ENCODE data around the gene CAMTA1. TPM values are rescaled to one million over a fixed set of nuclear protein-coding genes. Genes with fewer than 3 reads are reported as not detected.

Gene CAMTA1
- total and polyA plus RNA-seq, 2 donors: 53.3 to 115 TPM

DNA sequence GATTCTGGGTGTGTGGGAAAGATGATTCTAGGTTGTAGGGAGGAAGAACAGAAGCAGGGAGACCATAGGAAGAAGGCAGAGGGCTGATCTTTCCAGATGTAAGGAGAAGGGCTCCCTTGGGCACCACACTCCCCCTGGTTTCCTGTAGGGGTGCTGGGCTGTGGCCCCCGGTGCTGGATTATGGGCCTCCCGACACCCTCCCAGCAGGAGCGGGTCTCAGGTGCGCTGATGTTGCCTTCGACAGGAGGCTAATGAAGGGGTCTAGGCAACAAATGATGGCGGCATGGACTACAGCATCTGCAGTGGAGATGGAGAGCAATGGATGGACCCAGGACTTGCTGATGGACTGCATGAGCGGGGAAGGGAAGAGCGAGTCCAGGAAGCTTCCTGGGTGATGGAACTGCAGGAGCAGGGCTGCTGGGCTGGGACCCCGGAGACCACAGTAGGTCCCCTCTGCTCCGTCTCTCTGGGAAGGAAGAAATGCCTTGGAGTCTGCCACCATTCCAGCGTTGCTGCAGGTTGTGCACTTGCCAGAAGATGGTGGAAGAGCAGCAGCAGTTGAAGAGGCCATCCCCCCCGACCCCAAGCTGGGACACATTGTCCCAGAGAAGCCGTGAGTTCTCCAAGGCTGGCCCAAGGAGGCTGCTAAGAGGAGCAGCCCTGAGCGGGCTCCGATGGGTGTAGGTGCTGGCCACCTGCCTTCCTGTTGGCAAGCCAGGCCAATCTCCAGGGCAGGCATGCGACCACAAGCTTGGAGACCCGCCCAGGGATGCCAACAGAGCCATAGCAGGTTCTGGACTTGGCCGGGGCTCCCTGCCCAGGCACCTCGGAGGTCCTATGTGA lies 890.4 kb downstream of the CAMTA1 start:
- WGBS: 91% methylated on average over 19 of the region's 19 CpGs
- H3K36me3 ChIP-seq (ENCODE audit: insufficient read depth): no peaks in the 10 kb centered on the region
- no peak for DNase-seq (ENCODE audit: extremely low spot score)
- no peaks in the 10 kb centered on the region for H3K4me1 ChIP-seq (ENCODE audit: insufficient read depth)
- H3K27ac ChIP-seq (ENCODE audit: low read depth): no peak overlapping the region
- H3K4me3 ChIP-seq (ENCODE audit: low read depth, low read length): no peak overlapping the region

DNA sequence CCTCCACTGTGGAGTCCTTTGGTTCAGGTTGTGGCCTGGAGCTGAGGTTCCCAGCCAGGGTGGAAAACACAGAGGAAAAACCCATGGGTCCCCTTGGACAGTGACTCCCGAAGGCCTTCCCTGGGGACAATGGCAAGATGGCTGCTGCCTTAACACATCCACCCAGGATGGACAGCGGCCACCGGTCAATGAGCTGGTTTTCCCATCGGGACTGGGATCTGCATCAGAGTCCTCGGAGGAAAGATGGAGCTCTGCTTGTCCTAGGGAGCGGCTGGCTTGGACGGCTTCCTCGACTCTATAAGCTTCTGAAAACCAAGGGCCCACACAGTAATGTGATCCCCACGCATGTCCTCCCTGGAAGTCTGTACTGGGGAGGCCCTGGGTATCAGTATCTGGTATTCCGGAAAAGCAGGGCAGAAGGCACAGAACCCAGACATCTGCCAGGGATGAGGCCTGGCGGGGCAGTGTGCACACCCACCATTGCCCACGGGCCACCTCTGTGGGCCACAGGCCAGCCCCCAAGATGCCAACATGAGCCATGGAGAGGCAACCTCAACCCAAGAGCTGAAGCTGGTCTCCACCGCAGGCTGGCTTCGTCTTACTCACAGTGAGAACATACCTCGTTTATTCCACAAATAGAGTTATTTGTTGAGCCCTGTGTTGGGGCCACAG lies 891.2 kb downstream of the CAMTA1 start:
- Histone ChIP-seq H3K4me3 (ENCODE audit: low read depth, low read length) (no peak overlapping the region), H3K36me3 (ENCODE audit: insufficient read depth) (no peaks in the 10 kb centered on the region), H3K4me1 (ENCODE audit: insufficient read depth) (no peaks in the 10 kb centered on the region), H3K27ac (ENCODE audit: low read depth) (no peak overlapping the region)
- no peak for DNase-seq (ENCODE audit: extremely low spot score)
- WGBS: 90% methylated on average over 15 of the region's 15 CpGs

DNA sequence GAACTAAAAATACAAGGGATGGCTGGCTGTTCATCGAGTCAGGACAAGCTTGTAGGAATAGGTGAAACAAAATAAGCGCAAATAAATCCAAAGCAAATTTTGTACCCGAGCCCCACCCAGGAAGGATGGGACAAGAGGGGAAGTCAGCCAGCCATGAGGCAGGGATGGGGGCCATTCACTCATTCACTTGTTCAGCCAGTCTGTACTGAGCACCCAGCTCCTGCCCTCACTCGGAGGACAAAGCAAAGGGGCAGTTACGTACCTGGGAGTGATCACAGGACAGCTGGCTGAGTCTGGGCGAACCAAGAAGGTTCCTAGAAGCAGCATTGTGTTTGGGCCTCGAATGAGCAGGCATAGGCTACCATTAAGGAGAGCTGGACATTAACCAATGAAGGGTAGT lies 891.9 kb downstream of the CAMTA1 start:
- WGBS: 92% methylated on average over 7 of the region's 7 CpGs
- no peak for DNase-seq (ENCODE audit: extremely low spot score)
- H3K27ac ChIP-seq (ENCODE audit: low read depth): no peak overlapping the region
- H3K4me3 ChIP-seq (ENCODE audit: low read depth, low read length): no peak overlapping the region
- H3K36me3 ChIP-seq (ENCODE audit: insufficient read depth): no peaks in the 10 kb centered on the region
- H3K4me1 ChIP-seq (ENCODE audit: insufficient read depth): no peaks in the 10 kb centered on the region

DNA sequence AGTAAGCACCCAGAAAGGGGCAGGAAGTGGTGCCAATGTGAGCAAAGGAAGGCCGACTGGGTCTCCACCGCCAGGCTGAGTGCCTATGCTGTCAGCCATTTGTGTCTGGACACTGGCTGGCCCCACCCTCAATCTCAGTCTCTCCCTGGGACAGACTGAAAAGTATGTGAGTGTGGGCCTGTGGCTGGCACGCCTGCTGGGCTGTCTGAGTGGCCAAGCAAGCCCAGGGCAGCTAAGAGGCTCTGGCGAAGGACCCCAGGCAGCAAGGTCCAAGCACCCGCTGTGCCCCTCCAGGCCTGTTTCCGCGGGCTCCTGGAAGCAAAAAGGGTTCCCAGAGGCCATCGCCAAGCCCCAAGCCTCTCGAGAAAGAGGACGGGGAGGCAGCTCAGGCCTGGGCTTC lies 892.6 kb downstream of the CAMTA1 start:
- DNase-seq (ENCODE audit: extremely low spot score): no peak
- no peaks in the 10 kb centered on the region for H3K36me3 ChIP-seq (ENCODE audit: insufficient read depth)
- H3K4me1 ChIP-seq (ENCODE audit: insufficient read depth): no peaks in the 10 kb centered on the region
- 93% methylated on average over 10 of the region's 10 CpGs for WGBS
- no peak overlapping the region for H3K27ac ChIP-seq (ENCODE audit: low read depth)
- no peak overlapping the region for H3K4me3 ChIP-seq (ENCODE audit: low read depth, low read length)

DNA sequence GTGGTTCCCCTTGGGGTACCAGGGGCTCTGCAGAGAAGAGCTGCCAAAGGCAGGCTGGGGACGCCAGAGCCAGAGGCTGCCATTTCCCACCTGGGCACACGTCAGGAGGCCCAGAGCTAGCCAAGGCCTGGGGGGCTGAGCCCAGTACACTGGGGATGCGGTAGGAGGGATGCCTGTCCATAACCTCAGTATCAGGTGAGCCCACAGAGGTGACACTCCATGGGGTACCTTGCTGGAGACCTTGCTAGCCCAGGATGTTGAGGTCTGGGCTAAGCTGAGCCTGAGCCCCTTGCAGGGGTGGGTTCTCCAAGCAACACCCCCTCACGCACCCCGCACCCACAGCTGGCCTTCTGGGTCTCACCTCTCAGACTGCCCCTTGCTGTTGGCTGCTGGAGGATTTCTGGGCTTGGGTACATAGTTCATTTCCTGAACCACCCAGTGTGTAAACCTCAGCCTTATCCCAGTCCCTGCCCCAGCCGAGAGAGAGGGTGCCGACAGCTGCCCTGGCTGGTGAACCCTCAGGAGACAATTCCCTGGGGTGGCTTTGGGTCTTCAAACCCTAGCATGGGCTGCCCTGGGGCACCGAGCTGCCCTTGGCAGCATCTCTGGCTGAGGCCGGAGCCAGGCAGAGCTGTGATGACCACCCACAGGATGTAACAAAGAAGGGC lies 893.4 kb downstream of the CAMTA1 start:
- Histone ChIP-seq H3K4me3 (ENCODE audit: low read depth, low read length) (no peak overlapping the region), H3K4me1 (ENCODE audit: insufficient read depth) (no peaks in the 10 kb centered on the region), H3K36me3 (ENCODE audit: insufficient read depth) (no peaks in the 10 kb centered on the region), H3K27ac (ENCODE audit: low read depth) (no peak overlapping the region)
- DNase-seq (ENCODE audit: extremely low spot score): no peak
- 93% methylated on average over 9 of the region's 9 CpGs for WGBS

DNA sequence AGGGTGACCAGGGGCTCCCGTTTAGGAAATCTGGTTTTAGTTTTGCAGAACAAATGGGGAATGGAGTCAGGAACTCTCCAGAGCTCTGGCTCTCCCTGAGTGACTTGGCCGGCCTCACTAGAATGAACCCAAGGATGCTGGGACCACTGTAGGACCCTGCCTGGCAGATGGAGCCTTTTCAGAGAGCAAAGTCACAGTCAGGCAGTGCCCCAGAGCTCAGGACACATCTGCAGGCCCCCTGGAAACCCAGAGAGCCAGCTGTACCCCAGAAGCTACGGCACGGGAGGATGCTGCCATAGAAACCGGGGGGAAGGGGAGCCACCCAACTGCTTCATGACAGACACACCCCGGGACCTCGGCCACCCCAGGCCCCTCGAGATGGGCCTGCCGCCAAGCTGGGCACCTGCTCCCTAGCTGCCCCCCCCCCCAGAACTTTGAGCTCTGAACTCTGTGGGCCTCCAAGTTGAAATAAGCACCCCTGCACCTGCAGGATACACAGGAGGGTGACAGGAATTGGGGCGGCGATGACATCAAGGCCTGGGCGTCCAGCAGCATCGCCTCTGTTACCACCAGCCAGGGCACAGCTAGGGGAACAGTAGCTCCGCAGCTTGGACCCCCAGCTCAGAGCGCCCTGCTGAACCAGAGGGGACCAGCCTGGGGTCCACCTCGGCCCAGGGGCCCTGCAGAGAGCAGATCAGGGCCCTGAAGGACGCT lies 894.1 kb downstream of the CAMTA1 start:
- no peaks in the 10 kb centered on the region for H3K36me3 ChIP-seq (ENCODE audit: insufficient read depth)
- no peaks in the 10 kb centered on the region for H3K4me1 ChIP-seq (ENCODE audit: insufficient read depth)
- H3K4me3 ChIP-seq (ENCODE audit: low read depth, low read length): peak overlapping the region; percentile 74
- no peak overlapping the region for H3K27ac ChIP-seq (ENCODE audit: low read depth)
- 82% methylated on average over 17 of the region's 17 CpGs for whole genome bisulfite sequencing
- DNase-seq (ENCODE audit: extremely low spot score): no peak

DNA sequence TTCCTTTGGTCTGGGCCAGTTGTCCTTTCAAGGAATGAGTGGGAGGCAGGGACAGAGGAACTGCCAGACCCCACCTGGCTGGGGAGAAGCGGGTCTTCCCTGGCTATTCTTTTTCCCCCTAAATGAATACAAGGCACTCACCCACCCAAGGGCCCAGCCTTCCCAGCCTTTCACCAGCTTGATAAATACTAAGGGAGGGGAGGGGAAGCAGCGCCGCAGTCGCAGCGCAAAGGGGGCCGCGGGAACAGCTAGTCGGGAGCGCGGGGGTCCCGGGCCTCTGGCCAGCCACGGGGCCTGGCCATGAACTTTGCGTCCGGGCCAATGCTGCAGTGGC lies 894.6 kb downstream of the CAMTA1 start:
- no peaks in the 10 kb centered on the region for H3K36me3 ChIP-seq (ENCODE audit: insufficient read depth)
- no peak overlapping the region for H3K27ac ChIP-seq (ENCODE audit: low read depth)
- DNase-seq (ENCODE audit: extremely low spot score): no peak
- H3K4me3 ChIP-seq (ENCODE audit: low read depth, low read length): peak overlapping the region; percentile 74
- no peaks in the 10 kb centered on the region for H3K4me1 ChIP-seq (ENCODE audit: insufficient read depth)
- 3% methylated on average over 14 of the region's 14 CpGs for WGBS

DNA sequence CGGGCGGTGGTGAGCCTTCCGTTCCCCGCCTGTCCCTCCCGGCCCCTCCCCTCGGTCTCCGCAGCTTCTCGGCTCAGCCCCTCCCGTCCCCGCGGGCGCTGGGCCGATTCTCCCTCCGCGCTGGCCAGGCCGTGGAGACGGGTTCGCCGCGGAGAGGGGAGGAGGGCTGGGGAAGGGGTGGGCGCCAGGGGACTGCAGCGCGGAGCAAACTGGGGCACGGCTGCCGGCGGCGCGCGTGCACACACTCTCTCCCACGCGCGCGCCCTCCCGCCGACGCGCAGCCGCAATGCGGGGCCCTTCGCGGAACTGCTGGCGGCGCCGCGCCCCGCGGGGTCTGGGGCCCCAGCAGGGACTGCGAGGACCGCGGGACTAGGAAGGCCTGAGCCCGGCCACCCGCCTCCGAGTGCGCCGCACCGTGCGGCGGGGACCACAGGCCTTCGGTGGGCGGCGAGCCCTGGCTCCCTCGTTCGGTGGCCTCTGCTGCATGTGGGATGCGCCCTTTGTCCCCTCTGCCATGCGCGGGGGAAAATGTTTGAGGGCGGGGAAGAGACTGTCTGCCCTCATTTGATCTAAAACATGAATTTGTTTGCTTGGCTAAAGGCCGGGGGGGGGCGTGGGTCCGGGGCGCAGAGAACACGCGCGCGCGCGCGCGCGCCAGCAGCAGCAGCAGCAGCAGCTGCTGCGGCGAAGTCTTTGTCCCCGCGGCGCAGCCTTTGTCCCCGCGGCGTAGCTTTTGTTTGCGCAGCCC lies 895.1 kb downstream of the CAMTA1 start:
- no peak for DNase-seq (ENCODE audit: extremely low spot score)
- H3K4me3 ChIP-seq (ENCODE audit: low read depth, low read length): peak overlapping the region; percentile 74
- no peaks in the 10 kb centered on the region for H3K36me3 ChIP-seq (ENCODE audit: insufficient read depth)
- peak overlapping the region; percentile 28 for H3K27ac ChIP-seq (ENCODE audit: low read depth)
- H3K4me1 ChIP-seq (ENCODE audit: insufficient read depth): no peaks in the 10 kb centered on the region
- under 1% methylated on average over 89 of the region's 89 CpGs for WGBS

DNA sequence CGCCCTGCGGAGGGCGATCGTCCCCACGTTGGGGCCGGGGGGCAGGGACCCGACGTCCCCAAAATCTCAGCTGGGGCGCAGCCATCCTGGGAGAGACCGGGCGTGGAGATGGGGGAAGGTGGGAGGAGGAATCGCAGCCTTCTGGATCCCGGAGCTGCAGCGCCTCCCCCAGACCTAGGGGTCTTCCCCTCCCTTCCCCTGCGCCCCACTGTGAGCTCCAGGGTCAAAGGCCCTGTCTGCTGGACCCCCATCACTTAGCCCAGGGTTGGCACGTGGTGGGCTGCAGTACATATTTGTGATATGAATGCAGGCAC lies 895.7 kb downstream of the CAMTA1 start:
- 3% methylated on average over 16 of the region's 16 CpGs for WGBS
- H3K4me1 ChIP-seq (ENCODE audit: insufficient read depth): no peaks in the 10 kb centered on the region
- H3K4me3 ChIP-seq (ENCODE audit: low read depth, low read length): peak overlapping the region; percentile 74
- no peak for DNase-seq (ENCODE audit: extremely low spot score)
- no peaks in the 10 kb centered on the region for H3K36me3 ChIP-seq (ENCODE audit: insufficient read depth)
- H3K27ac ChIP-seq (ENCODE audit: low read depth): no peak overlapping the region

DNA sequence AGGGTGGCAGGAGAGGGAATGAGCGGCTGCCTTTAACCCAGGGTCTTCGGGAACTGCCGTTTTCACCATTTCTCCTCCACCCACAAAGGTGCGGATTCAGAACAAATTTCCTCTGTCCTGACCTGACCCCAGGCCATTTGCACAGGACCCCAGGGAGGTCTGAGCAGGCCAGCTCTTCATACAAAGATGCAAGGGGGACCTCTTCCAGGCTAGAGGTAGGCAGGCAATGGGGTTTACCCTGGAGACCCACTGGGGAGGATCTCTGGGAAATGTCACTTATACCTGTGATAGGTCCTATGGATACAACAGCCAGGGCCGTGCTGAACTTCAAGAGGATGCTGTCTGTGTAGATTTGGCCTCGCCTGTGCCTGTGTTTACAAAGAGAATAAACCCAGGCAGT lies 896.1 kb downstream of the CAMTA1 start:
- Histone ChIP-seq H3K4me1 (ENCODE audit: insufficient read depth) (no peaks in the 10 kb centered on the region), H3K27ac (ENCODE audit: low read depth) (no peak overlapping the region), H3K36me3 (ENCODE audit: insufficient read depth) (no peaks in the 10 kb centered on the region), H3K4me3 (ENCODE audit: low read depth, low read length) (no peak overlapping the region)
- DNase-seq (ENCODE audit: extremely low spot score): no peak
- WGBS: 76% methylated on average over 6 of the region's 6 CpGs

DNA sequence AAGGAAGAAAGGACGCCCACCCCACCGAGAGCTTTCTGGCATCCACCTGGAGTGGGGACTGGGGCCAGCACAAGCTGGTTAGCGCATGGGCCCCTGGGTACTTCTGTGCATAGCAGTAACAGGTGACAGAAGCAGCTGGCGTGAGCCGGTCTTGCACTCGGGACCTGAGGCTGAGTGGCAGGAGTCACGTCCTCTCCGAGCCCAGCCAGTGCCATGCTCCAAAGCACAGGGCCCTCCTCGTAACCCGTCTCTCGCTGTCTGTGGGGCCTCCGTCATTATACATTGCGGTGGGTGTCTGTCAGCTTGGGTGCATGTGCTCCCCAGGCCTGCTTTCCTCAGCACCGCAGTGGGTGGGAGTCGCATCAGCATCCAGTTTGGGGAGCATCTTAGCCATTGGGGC lies 898.3 kb downstream of the CAMTA1 start:
- 93% methylated on average over 15 of the region's 15 CpGs for WGBS
- no peaks in the 10 kb centered on the region for H3K36me3 ChIP-seq (ENCODE audit: insufficient read depth)

DNA sequence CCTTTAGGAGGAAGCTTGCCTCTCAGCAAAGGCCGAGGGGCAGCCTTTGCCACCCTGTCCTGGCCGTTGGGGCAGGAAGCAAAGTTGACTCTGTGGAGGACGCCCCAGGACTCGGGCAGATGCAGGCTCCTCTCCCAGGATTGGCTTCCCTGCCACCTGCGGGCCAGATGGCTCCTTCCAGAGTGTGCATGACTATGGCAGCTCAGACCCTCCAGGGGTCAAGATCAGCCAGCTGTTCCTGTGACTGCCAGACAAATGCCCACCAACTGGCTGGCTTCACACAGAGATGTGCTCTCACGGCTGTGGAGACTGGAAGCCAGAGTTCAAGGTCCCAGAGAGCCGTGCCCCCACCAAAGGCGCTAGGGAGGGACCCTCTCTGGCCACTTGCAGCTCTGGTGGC lies 898.9 kb downstream of the CAMTA1 start:
- H3K4me3 ChIP-seq (ENCODE audit: low read depth, low read length): no peak overlapping the region

More for the DNA sequence above, 898.3 kb downstream of the CAMTA1 start:
- H3K4me3 ChIP-seq (ENCODE audit: low read depth, low read length): no peak overlapping the region
- H3K27ac ChIP-seq (ENCODE audit: low read depth): no peak overlapping the region
- H3K4me1 ChIP-seq (ENCODE audit: insufficient read depth): no peaks in the 10 kb centered on the region
- no peak for DNase-seq (ENCODE audit: extremely low spot score)

More for the DNA sequence above, 898.9 kb downstream of the CAMTA1 start:
- Histone ChIP-seq H3K27ac (ENCODE audit: low read depth) (no peak overlapping the region), H3K4me1 (ENCODE audit: insufficient read depth) (no peaks in the 10 kb centered on the region), H3K36me3 (ENCODE audit: insufficient read depth) (no peaks in the 10 kb centered on the region)
- no peak for DNase-seq (ENCODE audit: extremely low spot score)
- 86% methylated on average over 8 of the region's 8 CpGs for WGBS
